Astrocyte (in vitro differentiated cells and primary cell): Measurements from ENCODE around the gene UMODL1. TPM values are rescaled to one million over a fixed set of nuclear protein-coding genes. Genes with fewer than 3 reads are reported as not detected.
A peak's percentile ranks its signal among the peaks of the same experiment; 100 is the strongest.
"Not testable (repeated sequence)": the region's sequence is repeated elsewhere in the genome, so short reads cannot be mapped to it uniquely, and the experiment has no call there.

Source experiments
- DNase-seq: peaks from one replicate; pipeline ENCODE4 v3.0.0-alpha.2; 2010; ENCODE audit warnings: low read depth
- FAIRE-seq: peaks from 2 replicates; lab custom pipeline; 2011; peaks lifted over from hg19 to GRCh38; lab: Jason Lieb, UNC
- H2AFZ ChIP-seq: 2 replicates; pipeline ENCODE4 v1.6.0; 2012; ENCODE audit warnings: low read depth, low read length, inconsistent platforms
- H3K27ac ChIP-seq: 2 replicates; pipeline ENCODE4 v1.5.1; 2011; ENCODE audit warnings: low read depth, low read length, inconsistent platforms
- H3K27me3 ChIP-seq: 2 replicates; pipeline ENCODE4 v1.6.0; 2011; ENCODE audit warnings: low read length, inconsistent platforms; ENCODE audit not compliant: insufficient read depth
- H3K36me3 ChIP-seq: 2 replicates; pipeline ENCODE4 v1.5.1; 2011; ENCODE audit warnings: low read length, inconsistent platforms; ENCODE audit not compliant: insufficient read depth
- H3K4me1 ChIP-seq: 2 replicates; pipeline ENCODE4 v1.5.1; 2011; ENCODE audit warnings: low read length, inconsistent platforms; ENCODE audit not compliant: insufficient read depth
- H3K4me2 ChIP-seq: 2 replicates; pipeline ENCODE4 v1.6.0; 2012; ENCODE audit warnings: low read length, inconsistent platforms
- H3K4me3 ChIP-seq: 2 replicates; pipeline ENCODE4 v1.5.1; 2011; ENCODE audit warnings: low read depth, mild to moderate bottlenecking, low read length, inconsistent platforms; ENCODE audit not compliant: insufficient read depth
- H3K79me2 ChIP-seq: 2 replicates; pipeline ENCODE4 v1.6.0; 2012; ENCODE audit warnings: mild to moderate bottlenecking, low read length, inconsistent platforms; ENCODE audit not compliant: insufficient read depth
- H3K9ac ChIP-seq: 2 replicates; pipeline ENCODE4 v1.6.0; 2012; ENCODE audit warnings: mild to moderate bottlenecking, low read length, inconsistent platforms
- H3K9me3 ChIP-seq: 2 replicates; pipeline ENCODE4 v1.5.1; 2012; ENCODE audit warnings: low read depth, mild to moderate bottlenecking, low read length, inconsistent platforms; ENCODE audit not compliant: insufficient read depth
- H4K20me1 ChIP-seq: 2 replicates; pipeline ENCODE4 v1.6.0; 2012; ENCODE audit warnings: low read length, inconsistent platforms; ENCODE audit not compliant: insufficient read depth
- H3K27ac Mint-ChIP-seq: one replicate; pipeline ENCODE4 v1.8.0; 2021; ENCODE audit warnings: mild to moderate bottlenecking, mixed read lengths; ENCODE audit not compliant: unreplicated experiment
- H3K27me3 Mint-ChIP-seq: one replicate; pipeline ENCODE4 v1.8.0; 2021; ENCODE audit warnings: low read depth, mixed read lengths; ENCODE audit not compliant: unreplicated experiment
- H3K36me3 Mint-ChIP-seq: one replicate; pipeline ENCODE4 v1.8.0; 2021; ENCODE audit warnings: low read depth, mixed read lengths; ENCODE audit not compliant: unreplicated experiment
- H3K4me1 Mint-ChIP-seq: one replicate; pipeline ENCODE4 v1.8.0; 2021; ENCODE audit warnings: low read depth, mixed read lengths; ENCODE audit not compliant: unreplicated experiment
- H3K4me3 Mint-ChIP-seq: one replicate; pipeline ENCODE4 v1.8.0; 2021; ENCODE audit warnings: mild to moderate bottlenecking, moderate library complexity, mixed read lengths; ENCODE audit not compliant: unreplicated experiment
- H3K9me3 Mint-ChIP-seq: one replicate; pipeline ENCODE4 v1.8.0; 2021; ENCODE audit warnings: mild to moderate bottlenecking, mixed read lengths; ENCODE audit not compliant: unreplicated experiment
- EZH2 ChIP-seq: IDR thresholded peaks from 2 replicates; pipeline ENCODE4 v1.6.1; 2012; ENCODE audit warnings: mild to moderate bottlenecking, low read length, inconsistent platforms; ENCODE audit not compliant: insufficient read depth
- total RNA-seq: library from RNA; stranded (reverse); gene quantifications from 2 replicates; pipeline ENCODE4 v1.2.1, GENCODE V29; 2021
- TF ChIP-seq, protein P1 (sequence below): IDR thresholded peaks from 2 replicates; pipeline ENCODE4 v1.5.1; 2011; ENCODE audit warnings: low read depth, mild to moderate bottlenecking, inconsistent platforms, low read length, moderate library complexity; ENCODE audit not compliant: insufficient read depth

UMODL1 gene
- total RNA-seq, 1 donor from 2014 or later = not detected

DNA sequence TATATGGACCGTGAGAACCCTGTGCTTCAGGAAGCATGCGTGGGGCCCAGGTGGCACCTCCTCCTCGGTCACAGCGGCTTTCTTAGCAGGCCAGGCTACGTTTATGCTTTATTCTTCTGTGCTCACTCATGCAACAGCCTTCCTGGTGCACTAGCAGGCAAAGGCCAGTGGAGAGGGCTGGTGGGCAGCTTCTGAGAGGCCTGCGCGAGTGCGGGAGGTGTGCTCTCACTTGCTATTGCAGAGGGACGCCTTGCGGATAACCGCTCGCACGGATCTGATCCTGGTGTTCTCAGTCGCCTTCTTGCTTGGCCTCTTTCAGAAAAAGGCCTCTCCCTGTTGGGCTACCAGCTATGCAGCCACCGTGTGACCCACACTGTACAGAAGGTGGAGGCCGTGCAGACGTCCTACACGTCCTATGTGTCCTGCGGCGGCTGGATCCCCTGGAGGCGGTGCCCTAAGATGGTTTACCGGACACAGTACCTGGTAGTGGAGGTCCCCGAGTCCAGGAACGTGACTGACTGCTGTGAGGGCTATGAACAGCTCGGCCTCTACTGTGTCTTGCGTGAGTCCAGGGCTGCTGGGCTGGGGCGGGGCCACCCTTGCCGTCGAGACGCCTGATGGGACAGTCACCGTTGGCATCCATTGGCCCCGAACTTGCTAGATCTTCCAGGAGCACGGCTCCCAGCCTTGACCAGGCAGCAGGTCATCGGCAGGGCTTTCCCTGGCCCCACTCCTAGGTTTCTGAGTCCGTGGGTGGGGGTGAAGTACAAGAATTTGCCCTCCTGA is 4.8 kb downstream of the UMODL1 start:
- DNase-seq = no peak
- FAIRE-seq = no peak
- H3K27ac ChIP-seq = no peak overlapping the region
- no peaks in the 10 kb centered on the region for H3K36me3 ChIP-seq
- H3K79me2 ChIP-seq = no peaks in the 10 kb centered on the region
- Mint-ChIP-seq H3K9me3 (no peaks in the 10 kb centered on the region), H3K4me3 (no peak overlapping the region), H3K27me3 (peaks cover 41% of the 10 kb centered on the region), H3K36me3 (no peaks in the 10 kb centered on the region), H3K27ac (no peak overlapping the region), H3K4me1 (peaks cover 11% of the 10 kb centered on the region)
- H2AFZ ChIP-seq = no peak overlapping the region
- peaks cover 14% of the 10 kb centered on the region for H3K4me1 ChIP-seq
- peaks cover 9% of the 10 kb centered on the region for H3K27me3 ChIP-seq
- H3K9ac ChIP-seq = no peak overlapping the region
- TF ChIP-seq EZH2 = no peak
- TF ChIP-seq, protein P1, sequence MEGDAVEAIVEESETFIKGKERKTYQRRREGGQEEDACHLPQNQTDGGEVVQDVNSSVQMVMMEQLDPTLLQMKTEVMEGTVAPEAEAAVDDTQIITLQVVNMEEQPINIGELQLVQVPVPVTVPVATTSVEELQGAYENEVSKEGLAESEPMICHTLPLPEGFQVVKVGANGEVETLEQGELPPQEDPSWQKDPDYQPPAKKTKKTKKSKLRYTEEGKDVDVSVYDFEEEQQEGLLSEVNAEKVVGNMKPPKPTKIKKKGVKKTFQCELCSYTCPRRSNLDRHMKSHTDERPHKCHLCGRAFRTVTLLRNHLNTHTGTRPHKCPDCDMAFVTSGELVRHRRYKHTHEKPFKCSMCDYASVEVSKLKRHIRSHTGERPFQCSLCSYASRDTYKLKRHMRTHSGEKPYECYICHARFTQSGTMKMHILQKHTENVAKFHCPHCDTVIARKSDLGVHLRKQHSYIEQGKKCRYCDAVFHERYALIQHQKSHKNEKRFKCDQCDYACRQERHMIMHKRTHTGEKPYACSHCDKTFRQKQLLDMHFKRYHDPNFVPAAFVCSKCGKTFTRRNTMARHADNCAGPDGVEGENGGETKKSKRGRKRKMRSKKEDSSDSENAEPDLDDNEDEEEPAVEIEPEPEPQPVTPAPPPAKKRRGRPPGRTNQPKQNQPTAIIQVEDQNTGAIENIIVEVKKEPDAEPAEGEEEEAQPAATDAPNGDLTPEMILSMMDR = no peak
- H4K20me1 ChIP-seq = no peaks in the 10 kb centered on the region
- H3K4me3 ChIP-seq = no peak overlapping the region
- H3K9me3 ChIP-seq = no peaks in the 10 kb centered on the region
- H3K4me2 ChIP-seq = no peak overlapping the region

DNA sequence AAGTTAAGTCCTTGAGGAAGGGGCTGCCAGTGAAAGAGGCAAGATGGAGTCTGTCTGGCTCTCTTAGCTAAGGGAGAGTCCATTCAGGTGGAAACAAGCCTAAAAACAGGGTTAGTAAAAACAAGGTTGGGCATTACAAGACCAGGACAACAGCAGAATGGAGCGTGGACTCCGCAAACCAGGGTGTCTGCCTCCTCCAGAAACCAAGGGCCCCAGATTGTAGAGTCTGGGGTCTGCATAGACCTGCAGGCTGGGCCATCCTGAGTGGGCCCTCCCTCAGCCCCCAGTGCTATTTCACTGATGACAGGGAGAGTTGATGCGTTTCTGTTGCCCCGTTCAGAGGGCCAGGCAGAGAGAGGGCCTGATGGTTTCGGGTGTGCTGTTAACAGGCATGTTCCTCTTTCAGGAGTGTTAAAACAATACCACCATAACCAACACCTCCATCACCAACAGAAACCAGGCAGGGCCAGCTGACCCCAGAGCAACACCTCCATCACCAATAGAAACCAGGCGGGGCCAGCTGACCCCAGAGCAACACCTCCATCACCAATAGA is 6.6 kb downstream of the UMODL1 start:
- not testable (repeated sequence) for FAIRE-seq, H4K20me1 ChIP-seq, H3K79me2 ChIP-seq, H3K27me3 ChIP-seq, DNase-seq, H3K36me3 Mint-ChIP-seq, H3K9me3 Mint-ChIP-seq, H3K4me3 Mint-ChIP-seq, H3K27ac ChIP-seq, H3K36me3 ChIP-seq, H3K9ac ChIP-seq, H3K9me3 ChIP-seq, H3K4me3 ChIP-seq, H3K4me2 ChIP-seq, H2AFZ ChIP-seq
- Mint-ChIP-seq H3K27me3 (peaks cover 32% of the 10 kb centered on the region), H3K27ac (peak overlapping the region; percentile 26), H3K4me1 (peaks cover 17% of the 10 kb centered on the region)
- peaks cover 32% of the 10 kb centered on the region for H3K4me1 ChIP-seq

DNA sequence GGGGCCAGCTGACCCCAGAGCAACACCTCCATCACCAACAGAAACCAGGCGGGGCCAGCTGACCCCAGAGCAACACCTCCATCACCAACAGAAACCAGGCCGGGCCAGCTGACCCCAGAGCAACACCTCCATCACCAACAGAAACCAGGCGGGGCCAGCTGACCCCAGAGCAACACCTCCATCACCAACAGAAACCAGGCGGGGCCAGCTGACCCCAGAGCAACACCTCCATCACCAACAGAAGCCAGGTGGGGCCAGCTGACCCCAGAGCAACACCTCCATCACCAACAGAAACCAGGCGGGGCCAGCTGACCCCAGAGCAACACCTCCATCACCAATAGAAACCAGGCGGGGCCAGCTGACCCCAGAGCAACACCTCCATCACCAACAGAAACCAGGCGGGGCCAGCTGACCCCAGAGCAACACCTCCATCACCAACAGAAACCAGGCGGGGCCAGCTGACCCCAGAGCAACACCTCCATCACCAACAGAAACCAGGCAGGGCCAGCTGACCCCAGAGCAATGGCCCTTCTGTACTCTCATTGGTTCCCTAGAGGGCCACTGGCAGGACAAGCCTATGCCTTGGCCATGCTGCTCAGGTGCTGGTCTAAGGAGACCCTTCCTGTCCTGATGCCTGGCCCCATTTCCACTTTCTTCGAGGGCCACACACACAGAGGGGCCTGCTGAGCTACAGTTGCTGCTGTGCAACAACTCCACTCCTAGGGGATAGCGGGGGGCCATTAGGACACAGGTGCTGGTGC is 7.3 kb downstream of the UMODL1 start:
- H3K36me3 ChIP-seq, H3K27ac Mint-ChIP-seq, H3K9ac ChIP-seq, H3K4me2 ChIP-seq, FAIRE-seq, H4K20me1 ChIP-seq, H3K27ac ChIP-seq, H3K79me2 ChIP-seq, DNase-seq, H3K4me3 ChIP-seq, H3K9me3 ChIP-seq, H3K36me3 Mint-ChIP-seq, H3K27me3 ChIP-seq, H3K9me3 Mint-ChIP-seq, H2AFZ ChIP-seq, H3K4me3 Mint-ChIP-seq: not testable (repeated sequence)
- H3K4me1 ChIP-seq = peaks cover 32% of the 10 kb centered on the region
- H3K27me3 Mint-ChIP-seq = peaks cover 31% of the 10 kb centered on the region
- H3K4me1 Mint-ChIP-seq = peaks cover 17% of the 10 kb centered on the region
